Measurements from ENCODE around the gene NUTM1. TPM values are rescaled to one million over a fixed set of nuclear protein-coding genes. Genes with fewer than 3 reads are reported as not detected.
"Not testable (repeated sequence)": the region's sequence is repeated elsewhere in the genome, so short reads cannot be mapped to it uniquely, and the experiment has no call there.

NUTM1 gene
- total and polyA plus RNA-seq, 2 of the 13 experiments (the other 11 are each of a cell fraction or from before 2014, with no cell fraction given): not detected

- ChIA-PET CTCF (ENCODE audit: low intra/inter-chr PET ratio, low total read pairs) (interaction anchor here (1.7 kb wide), 1 partner anchor 25 kb away, joined by 14 read pairs; the partner anchor contains the start of gene LPCAT4), POLR2A (interaction anchor here (0.9 to 1.7 kb wide), 6 partner anchors 24 to 646 kb away, joined by 3 to 28 read pairs (median 4); partner anchors contain the start of genes EMC7, KATNBL1, LPCAT4 and PGBD4)
- peak; percentile 71; the same call in 1 of the 2 replicates for TF ChIP-seq ZNF816 (CRISPR knock-in tag; IDR thresholded peaks at IDR 0.05; ENCODE audit: borderline replicate concordance)
- peak; percentile 11 for TF ChIP-seq ASH2L (IDR thresholded peaks at IDR 0.05; ENCODE audit: insufficient read length, low read depth, low read length)
- 0 out of 2 replicates have a peak, but pooled peaks have one; percentile 7 for TF ChIP-seq AHDC1 (CRISPR knock-in tag; IDR thresholded peaks at IDR 0.05; ENCODE audit: borderline replicate concordance)
- TF ChIP-seq ZNF770 (CRISPR knock-in tag; IDR thresholded peaks at IDR 0.05): peak; percentile 74
- peak; percentile 76 for TF ChIP-seq ZNF460 (CRISPR knock-in tag; IDR thresholded peaks at IDR 0.05; ENCODE audit: borderline replicate concordance)
- 0 out of 2 replicates have a peak, but pooled peaks have one; percentile 23 for TF ChIP-seq ZBTB38 (CRISPR knock-in tag; IDR thresholded peaks at IDR 0.05)
- FAIRE-seq; BruUV-seq (replicated peaks); H3K36me3 ChIP-seq (replicated peaks in 1 of 2; ENCODE audit: control insufficient read depth in 1 of 2, insufficient read depth in 2 of 2, low read length in 2 of 2); H4K20me1 ChIP-seq (ENCODE audit: insufficient read depth, low read length); DNase-seq (ENCODE audit: low spot score); in situ Hi-C loops (cut with HindIII; ENCODE audit: extremely low pct_ligation_motif_present, low pct_unique_long_range_greater_than_20kb); H3K9me3 ChIP-seq (ENCODE audit: low read length); ATAC-seq; H2AFZ ChIP-seq (ENCODE audit: low read length); H3K27me3 ChIP-seq (ENCODE audit: control insufficient read depth in 1 of 2, insufficient read depth in 2 of 2, low read length in 2 of 2): not testable (repeated sequence)
- Histone ChIP-seq H3K4me1 (ENCODE audit: insufficient read depth, low read length) (peaks cover 17% of the 10 kb centered on the region), H3K79me2 (ENCODE audit: insufficient read depth, low read length) (peaks cover 19% of the 10 kb centered on the region), H3K4me3 (replicated peaks in 1 of 3; ENCODE audit: insufficient read depth in 1 of 3, low read depth in 2 of 3, low read length in 3 of 3) (peak overlapping the region; percentile 89 to 95 (median 93)), H3K27ac (ENCODE audit: extremely low read length, insufficient read depth, low read length) (peak overlapping the region; percentile 84), H3K9ac (ENCODE audit: insufficient read depth, low read depth, low read length) (peak overlapping the region; percentile 91), H3K4me2 (ENCODE audit: low read depth, low read length) (peak overlapping the region; percentile 75)
- intact Hi-C loops (cut with micrococcal nuclease; ENCODE audit: unreplicated experiment): loop anchor here (2.0 to 10.0 kb wide), 2 partner anchors 23 to 237 kb away; partner anchors contain the start of genes EMC7 and PGBD4
- 29% methylated on average over 26 of the region's 26 CpGs for WGBS (ENCODE audit: low lambda C conversion rate)
Measured at GRCh38 chr15:34342213-34342736, 840 bp upstream of the NUTM1 start.
